IPS-15b (cell line): ENCODE data around the gene KCNC1.

Experiments
- H3K27me3 ChIP-seq: one replicate; pipeline ENCODE4 v1.6.1; 2013; ENCODE audit warnings: low read length; ENCODE audit not compliant: control insufficient read depth, insufficient read depth
- H3K36me3 ChIP-seq: one replicate; pipeline ENCODE4 v1.6.1; 2013; ENCODE audit warnings: low read length; ENCODE audit not compliant: control insufficient read depth, insufficient read depth
- H3K4me1 ChIP-seq: one replicate; pipeline ENCODE4 v1.6.1; 2013; ENCODE audit warnings: mild to moderate bottlenecking, low read length; ENCODE audit not compliant: control insufficient read depth, insufficient read depth
- H3K4me3 ChIP-seq: one replicate; pipeline ENCODE4 v1.5.1; 2013; ENCODE audit warnings: low read depth, low read length
- H3K9ac ChIP-seq: one replicate; pipeline ENCODE4 v1.6.1; 2013; ENCODE audit warnings: low read depth, mild to moderate bottlenecking, low read length
- H3K9me3 ChIP-seq: one replicate; pipeline ENCODE4 v1.6.1; 2013; ENCODE audit warnings: mild to moderate bottlenecking, low read length; ENCODE audit not compliant: control insufficient read depth, insufficient read depth

KCNC1 gene

DNA sequence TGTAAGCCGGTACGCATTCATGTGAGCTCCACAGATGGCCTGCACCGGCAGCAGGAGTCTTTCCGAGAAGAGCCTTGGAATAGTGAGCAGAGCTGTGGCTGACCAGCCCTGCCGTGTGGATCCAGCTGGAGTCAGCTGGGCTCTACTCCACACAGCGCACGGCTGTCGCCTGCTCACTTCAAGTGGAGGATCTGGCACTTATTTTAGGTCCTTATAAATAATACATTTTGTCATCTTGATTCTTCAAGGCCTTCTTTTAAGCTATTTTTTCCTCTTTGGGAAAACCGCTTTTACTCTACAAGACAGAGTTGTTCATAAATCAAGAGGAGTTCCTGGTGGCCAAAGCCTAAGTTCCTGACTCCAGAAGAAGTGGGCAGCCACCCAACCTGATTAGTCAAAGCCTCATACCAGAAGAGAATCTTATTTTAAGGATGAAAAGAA, 93.8 kb downstream of the KCNC1 start:
- Histone ChIP-seq H3K9me3 (no peaks in the 10 kb centered on the region), H3K4me3 (no peak overlapping the region), H3K9ac (no peak overlapping the region), H3K36me3 (no peaks in the 10 kb centered on the region), H3K27me3 (no peaks in the 10 kb centered on the region), H3K4me1 (no peaks in the 10 kb centered on the region)

DNA sequence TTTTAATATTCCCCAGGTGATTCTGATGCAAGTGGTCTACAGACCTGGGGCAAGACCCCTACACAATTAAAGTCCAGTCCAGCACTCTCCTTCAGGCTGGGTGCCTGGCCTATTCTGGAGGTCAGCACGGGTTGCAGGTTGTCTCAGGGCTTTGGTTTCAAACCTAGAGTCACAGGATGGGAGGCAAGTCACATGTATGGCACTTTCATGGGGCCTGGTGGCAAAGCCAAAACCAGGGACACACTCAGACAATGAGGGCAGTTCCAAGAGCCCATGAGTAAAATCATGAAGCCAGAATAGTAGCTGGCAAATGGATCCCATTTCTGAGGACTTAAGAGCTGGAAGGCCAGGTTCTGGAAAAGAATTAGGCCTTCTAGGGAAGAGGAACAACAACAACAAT, 96.6 kb downstream of the KCNC1 start:
- Histone ChIP-seq H3K9ac (no peak overlapping the region), H3K4me1 (no peaks in the 10 kb centered on the region), H3K27me3 (no peaks in the 10 kb centered on the region), H3K36me3 (no peaks in the 10 kb centered on the region), H3K4me3 (no peak overlapping the region), H3K9me3 (no peaks in the 10 kb centered on the region)

DNA sequence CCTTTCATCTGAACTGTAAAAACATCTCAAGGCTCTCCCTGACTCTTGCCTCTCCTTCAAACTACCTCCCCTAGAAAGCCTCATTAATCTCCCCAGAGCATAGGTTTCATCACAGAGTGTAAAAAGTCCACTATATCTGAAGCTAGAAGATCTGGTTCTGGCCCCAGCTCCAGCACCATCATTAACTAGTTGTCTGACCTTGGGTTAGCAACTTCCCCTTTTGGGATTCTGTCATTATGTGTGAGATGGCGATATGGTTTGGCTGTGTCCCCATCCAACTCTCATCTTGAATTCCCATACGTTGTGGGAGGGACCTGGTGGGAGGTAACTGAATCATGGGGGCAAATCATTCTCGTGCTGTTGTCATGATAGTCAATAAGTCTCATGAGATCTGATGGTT, 97.3 kb downstream of the KCNC1 start:
- Histone ChIP-seq H3K9ac (no peak overlapping the region), H3K36me3 (no peaks in the 10 kb centered on the region), H3K9me3 (no peaks in the 10 kb centered on the region), H3K4me1 (no peaks in the 10 kb centered on the region), H3K27me3 (no peaks in the 10 kb centered on the region), H3K4me3 (no peak overlapping the region)
